ENCODE data around the gene ZNF652. TPM values are rescaled to one million over a fixed set of nuclear protein-coding genes. Genes with fewer than 3 reads are reported as not detected.

ZNF652 gene
- total RNA-seq = 7.2 and 14.9 TPM in 2 replicates

DNA sequence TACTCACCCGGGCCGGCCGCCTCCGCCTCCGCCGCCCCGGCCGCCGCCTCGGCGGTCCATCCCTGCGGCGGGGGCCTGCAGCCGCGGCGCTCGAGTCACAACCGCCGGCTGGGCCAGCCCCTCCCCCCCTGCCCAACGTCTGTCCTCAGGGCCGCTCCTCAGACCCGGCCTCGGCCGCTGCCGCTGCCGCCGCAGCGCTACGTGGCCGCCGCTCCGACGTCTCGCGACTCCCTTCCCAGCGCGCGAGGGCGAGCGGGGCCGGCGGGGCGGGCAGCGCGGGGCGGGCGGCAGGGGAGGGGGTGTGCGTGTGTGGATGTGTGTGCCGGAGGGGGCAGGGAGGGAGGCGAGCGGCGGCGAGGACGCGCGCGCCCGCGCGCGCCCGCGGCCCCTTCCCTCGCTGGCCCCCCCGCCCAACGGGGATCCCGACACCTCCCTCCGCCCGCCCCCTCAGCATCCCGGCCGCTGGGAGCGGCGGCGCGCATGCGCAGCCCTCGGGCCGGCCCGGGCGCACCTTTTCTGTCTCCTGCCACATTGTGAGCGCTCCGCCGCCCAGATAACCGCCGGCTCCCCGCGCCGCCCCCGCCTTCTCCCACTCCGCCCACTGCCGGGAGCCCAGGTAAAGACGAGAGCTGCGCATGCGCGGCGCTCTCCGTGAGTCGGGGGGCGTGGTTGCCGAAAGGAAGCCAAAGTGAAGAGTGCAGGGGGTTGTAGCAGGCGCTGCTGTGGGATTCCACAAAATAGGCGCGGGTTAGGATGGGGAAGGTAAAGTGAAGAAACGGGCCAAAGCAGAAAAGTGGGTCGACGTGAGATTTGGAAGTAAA is at the start of gene ZNF652:
TSS of gene ZNF652 (minus strand) at position 349 of the 821 bp plus-strand sequence. CDS start 44,525 bp downstream, outside the sequence.

Other genes with a start within 250 kb of the ZNF652 start
- 7.9 and 11.5 TPM in 2 replicates for gene B4GALNT2, start 229.5 kb downstream of the ZNF652 start, total RNA-seq
- gene GNGT2, start 151.7 kb downstream of the ZNF652 start, total RNA-seq = not detected in 2 replicates
- gene ABI3, start 151.5 kb downstream of the ZNF652 start, total RNA-seq = 0.14 TPM in 1 of 2 replicates, not detected in the other
- gene PHOSPHO1, start 131.5 kb downstream of the ZNF652 start, total RNA-seq = not detected in 2 replicates
- 127 and 132 TPM in 2 replicates for gene PHB1, start 52.6 kb upstream of the ZNF652 start, total RNA-seq
- gene NGFR, start 133.0 kb upstream of the ZNF652 start, total RNA-seq = 0.78 and 2.7 TPM in 2 replicates
- under 0.01 and 0.14 TPM in 2 replicates for gene NXPH3, start 213.6 kb upstream of the ZNF652 start, total RNA-seq

Data from nasal cavity respiratory epithelium epithelial cell of viscerocranial mucosa (primary cell).